DMS114 treated with DMSO at 0.1 percent for 48 hours (cell line): ENCODE data around the gene DYNC1LI1.
A peak's percentile ranks its signal among the peaks of the same experiment; 100 is the strongest.
"Not testable (repeated sequence)": the region's sequence is repeated elsewhere in the genome, so short reads cannot be mapped to it uniquely, and the experiment has no call there.

Source experiments
- DNase-seq: peaks from one replicate; lab custom pipeline; 2025; ENCODE audit not compliant: unreplicated experiment; lab: John Stamatoyannopoulos, UW

DYNC1LI1 gene

GRCh38 chr3:32540899-32541298 is 29.8 kb downstream of the DYNC1LI1 start:
- DNase-seq, result no peak

- no peak for DNase-seq
Observed at GRCh38 chr3:32532434-32532833, 38.2 kb downstream of the DYNC1LI1 start.

GRCh38 chr3:32531010-32531647 is 39.5 kb downstream of the DYNC1LI1 start:
- DNase-seq, result no peak

- DNase-seq, result no peak
Observed at GRCh38 chr3:32525720-32526119, 44.9 kb downstream of the DYNC1LI1 start.

GRCh38 chr3:32522682-32523081 is 48.0 kb downstream of the DYNC1LI1 start:
- no peak for DNase-seq

GRCh38 chr3:32518921-32519320 is 51.7 kb downstream of the DYNC1LI1 start:
- not testable (repeated sequence) for DNase-seq

- DNase-seq, result not testable (repeated sequence)
Observed at GRCh38 chr3:32516751-32517150, 53.9 kb downstream of the DYNC1LI1 start.

- DNase-seq, result no peak
Observed at GRCh38 chr3:32511005-32511404, 59.7 kb downstream of the DYNC1LI1 start.

GRCh38 chr3:32510075-32510724 is 60.5 kb downstream of the DYNC1LI1 start:
- DNase-seq, result peak; percentile 62

GRCh38 chr3:32508711-32509110 is 61.9 kb downstream of the DYNC1LI1 start:
- no peak for DNase-seq

GRCh38 chr3:32506466-32506865 is 64.2 kb downstream of the DYNC1LI1 start:
- no peak for DNase-seq

- DNase-seq, result no peak
Observed at GRCh38 chr3:32502946-32503286, 67.7 kb downstream of the DYNC1LI1 start.

GRCh38 chr3:32502118-32502945 is 68.3 kb downstream of the DYNC1LI1 start, which contains the start of gene CMTM6:
Gene CMTM6 (minus strand): TSS chr3:32502852. CDS start chr3:32502745, 107 bp downstream.
- peak; percentile 68 for DNase-seq

- no peak for DNase-seq
Observed at GRCh38 chr3:32501783-32502117, 68.9 kb downstream of the DYNC1LI1 start.

- DNase-seq, result no peak
Observed at GRCh38 chr3:32500880-32501782, 69.5 kb downstream of the DYNC1LI1 start.

- DNase-seq, result no peak
Observed at GRCh38 chr3:32500231-32500630, 70.4 kb downstream of the DYNC1LI1 start.

GRCh38 chr3:32499585-32499984 is 71.1 kb downstream of the DYNC1LI1 start:
- DNase-seq, result no peak

GRCh38 chr3:32498992-32499391 is 71.7 kb downstream of the DYNC1LI1 start:
- no peak for DNase-seq

- DNase-seq, result no peak
Observed at GRCh38 chr3:32498252-32498651, 72.4 kb downstream of the DYNC1LI1 start.

- no peak for DNase-seq
Observed at GRCh38 chr3:32495609-32496008, 75.0 kb downstream of the DYNC1LI1 start.

- DNase-seq, result no peak
Observed at GRCh38 chr3:32495085-32495484, 75.6 kb downstream of the DYNC1LI1 start.
